ENCODE results near the gene ADGRL3. TPM values are rescaled to one million over a fixed set of nuclear protein-coding genes. Genes with fewer than 3 reads are reported as not detected.

ADGRL3 gene
- total and polyA plus RNA-seq, 7 donors, result 0.06 to 2.8 (median 0.42) TPM

DNA sequence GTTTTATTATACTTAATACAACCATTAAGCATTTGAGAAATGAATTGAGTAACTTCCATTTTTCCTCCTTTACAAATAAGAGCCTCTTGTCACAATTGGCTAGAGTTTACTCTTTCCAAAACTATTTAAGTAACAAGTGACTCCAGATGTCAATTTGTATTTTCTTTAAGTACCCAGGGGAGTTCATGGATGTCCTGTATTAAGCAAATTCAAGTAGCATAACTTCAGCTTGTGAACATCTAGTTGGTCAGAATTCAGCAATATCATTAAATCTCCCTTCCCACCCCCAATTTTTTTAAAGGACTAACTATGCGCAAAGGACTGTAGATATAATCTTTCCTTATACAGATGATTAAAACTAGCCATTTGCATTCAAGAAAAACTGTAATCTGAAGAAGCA lies 1.4 kb upstream of the ADGRL3 start:
- ATAC-seq (no peak), DNase-seq (no peak)
- Histone ChIP-seq H3K27me3 (ENCODE audit: insufficient read depth in 3 of 3, low read length in 2 of 3) (peaks cover 0 to 46% (median 24%) of the 10 kb centered on the region in 3 donors), H3K4me1 (no peaks in the 10 kb centered on the region), H3K27ac (no peak overlapping the region), H3K36me3 (ENCODE audit: insufficient read depth in 1 of 2, low read depth in 1 of 2) (no peaks in the 10 kb centered on the region), H3K9me3 (no peaks in the 10 kb centered on the region), H3K4me3 (no peak overlapping the region)
- TF ChIP-seq, protein P1, sequence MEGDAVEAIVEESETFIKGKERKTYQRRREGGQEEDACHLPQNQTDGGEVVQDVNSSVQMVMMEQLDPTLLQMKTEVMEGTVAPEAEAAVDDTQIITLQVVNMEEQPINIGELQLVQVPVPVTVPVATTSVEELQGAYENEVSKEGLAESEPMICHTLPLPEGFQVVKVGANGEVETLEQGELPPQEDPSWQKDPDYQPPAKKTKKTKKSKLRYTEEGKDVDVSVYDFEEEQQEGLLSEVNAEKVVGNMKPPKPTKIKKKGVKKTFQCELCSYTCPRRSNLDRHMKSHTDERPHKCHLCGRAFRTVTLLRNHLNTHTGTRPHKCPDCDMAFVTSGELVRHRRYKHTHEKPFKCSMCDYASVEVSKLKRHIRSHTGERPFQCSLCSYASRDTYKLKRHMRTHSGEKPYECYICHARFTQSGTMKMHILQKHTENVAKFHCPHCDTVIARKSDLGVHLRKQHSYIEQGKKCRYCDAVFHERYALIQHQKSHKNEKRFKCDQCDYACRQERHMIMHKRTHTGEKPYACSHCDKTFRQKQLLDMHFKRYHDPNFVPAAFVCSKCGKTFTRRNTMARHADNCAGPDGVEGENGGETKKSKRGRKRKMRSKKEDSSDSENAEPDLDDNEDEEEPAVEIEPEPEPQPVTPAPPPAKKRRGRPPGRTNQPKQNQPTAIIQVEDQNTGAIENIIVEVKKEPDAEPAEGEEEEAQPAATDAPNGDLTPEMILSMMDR (IDR thresholded peaks at IDR 0.05), result no peak
- intact Hi-C loops (cut with DNase I), result no loop called here
- WGBS, 3 donors, result 89 to 96% (median 93%) methylated on average over 1 of the region's 1 CpG

DNA sequence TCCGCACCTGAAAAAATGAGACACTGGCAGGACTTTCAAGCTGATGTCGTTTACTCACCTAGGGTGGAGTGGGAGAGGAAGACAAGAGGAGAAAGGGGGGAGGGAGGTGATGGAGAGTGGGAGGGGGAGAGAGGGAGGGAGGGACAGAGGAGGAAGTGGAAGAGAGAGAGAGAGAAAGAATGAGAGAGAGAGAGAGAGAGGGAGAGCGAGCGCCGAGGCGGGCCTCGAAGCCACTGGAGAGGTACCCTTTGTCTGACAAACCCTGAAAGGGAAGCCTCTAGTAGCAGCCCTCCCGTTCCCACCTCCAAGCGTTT lies 296 bp upstream of the ADGRL3 start:
- intact Hi-C loops (cut with DNase I), result no loop called here
- Histone ChIP-seq H3K27me3 (ENCODE audit: insufficient read depth in 3 of 3, low read length in 2 of 3) (peaks cover 0 to 46% (median 24%) of the 10 kb centered on the region in 3 donors), H3K4me3 (peak overlapping the region; percentile 60), H3K9me3 (no peaks in the 10 kb centered on the region), H3K27ac (no peak overlapping the region), H3K36me3 (ENCODE audit: insufficient read depth in 1 of 2, low read depth in 1 of 2) (no peaks in the 10 kb centered on the region), H3K4me1 (no peaks in the 10 kb centered on the region)
- TF ChIP-seq, protein P1 (IDR thresholded peaks at IDR 0.05), result no peak
- 5 to 11% (median 11%) methylated on average over 4 to 9 of the region's 9 CpGs for WGBS, 3 donors
- no peak for ATAC-seq
- no peak for DNase-seq

DNA sequence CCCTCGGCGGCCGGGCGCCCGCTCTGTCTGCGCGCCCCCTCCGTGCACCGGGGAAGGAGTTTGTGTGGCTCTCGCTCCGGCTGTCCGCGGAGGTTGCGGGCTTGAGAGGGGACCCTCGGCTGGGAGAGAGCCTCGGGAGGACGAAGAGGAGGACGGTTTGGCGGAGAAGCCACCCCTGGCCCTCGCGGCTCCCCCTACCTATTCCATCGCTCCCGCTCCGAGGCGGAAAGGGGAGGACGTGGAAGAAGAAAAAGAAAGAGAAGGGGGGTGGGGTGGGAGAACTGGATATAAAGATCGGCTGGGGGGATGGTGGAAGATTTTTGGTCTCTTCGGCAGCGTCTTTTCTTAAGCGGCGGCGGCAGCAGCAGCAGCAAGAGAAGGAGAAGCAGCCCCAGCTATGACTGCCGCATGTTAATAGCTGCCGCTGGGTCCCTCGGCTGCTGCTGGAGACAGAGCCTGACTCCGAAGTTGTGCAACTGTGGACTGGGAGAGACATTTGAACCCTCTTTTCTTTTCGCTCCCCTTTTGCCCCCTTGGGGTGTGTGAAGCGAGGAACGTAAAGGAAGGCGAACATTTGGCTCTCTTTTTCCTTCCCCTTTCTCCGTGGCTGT lies 895 bp downstream of the ADGRL3 start:
- peak overlapping the region; percentile 60 for H3K4me3 ChIP-seq
- TF ChIP-seq, protein P1 (IDR thresholded peaks at IDR 0.05), result no peak
- 0% methylated on average over 33 to 41 of the region's 41 CpGs for WGBS, 3 donors
- intact Hi-C loops (cut with DNase I), result no loop called here
- ATAC-seq (no peak), DNase-seq (peak in 1 of 2 donors; percentile 42)
- H3K4me1 ChIP-seq, result no peaks in the 10 kb centered on the region
- H3K9me3 ChIP-seq, result no peaks in the 10 kb centered on the region
- H3K36me3 ChIP-seq (ENCODE audit: insufficient read depth in 1 of 2, low read depth in 1 of 2), result no peaks in the 10 kb centered on the region
- H3K27me3 ChIP-seq (ENCODE audit: insufficient read depth in 3 of 3, low read length in 2 of 3), result peaks cover 0 to 56% (median 24%) of the 10 kb centered on the region in 3 donors
- H3K27ac ChIP-seq, result no peak overlapping the region

DNA sequence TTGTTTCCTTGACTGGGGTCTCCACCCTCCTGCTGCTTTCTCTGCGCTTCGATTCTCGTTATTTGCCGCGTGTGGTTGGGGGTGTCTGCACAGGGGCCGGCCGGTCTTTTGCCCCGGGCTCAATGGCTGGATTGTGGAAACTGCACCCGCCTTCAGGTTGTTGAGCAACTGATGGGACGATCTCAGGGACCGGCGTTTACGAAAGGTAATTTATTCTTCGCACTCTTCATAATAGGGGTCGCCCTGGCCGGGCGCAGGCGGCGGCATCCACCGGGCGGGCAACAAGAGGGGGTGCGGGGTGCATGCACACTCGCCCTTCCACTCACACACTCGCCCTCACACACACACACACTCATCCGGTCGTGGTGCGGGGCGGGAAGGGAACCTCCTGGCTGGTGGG lies 1.4 kb downstream of the ADGRL3 start:
- peak overlapping the region; percentile 60 for H3K4me3 ChIP-seq
- no peaks in the 10 kb centered on the region for H3K4me1 ChIP-seq
- DNase-seq (no peak), ATAC-seq (no peak)
- H3K9me3 ChIP-seq, result no peaks in the 10 kb centered on the region
- intact Hi-C loops (cut with DNase I), result no loop called here
- H3K27me3 ChIP-seq (ENCODE audit: insufficient read depth in 3 of 3, low read length in 2 of 3), result peaks cover 0 to 56% (median 24%) of the 10 kb centered on the region in 3 donors
- TF ChIP-seq, protein P1 (IDR thresholded peaks at IDR 0.05), result no peak
- H3K36me3 ChIP-seq (ENCODE audit: insufficient read depth in 1 of 2, low read depth in 1 of 2), result no peaks in the 10 kb centered on the region
- H3K27ac ChIP-seq, result no peak overlapping the region
- 0 to 1% (median 1%) methylated on average over 28 of the region's 28 CpGs for WGBS, 3 donors

Measured in psoas muscle (tissue), 8 donors.